H1 (cell line): Measurements from ENCODE around the gene PLXDC2. TPM values are rescaled to one million over a fixed set of nuclear protein-coding genes. Genes with fewer than 3 reads are reported as not detected.

Source experiments
- HDAC2 ChIP-seq, 2 experiments: fragments of 300-600 bp in 1 of 2; sonication (generic) in 1 of 2; IDR thresholded peaks; 2 replicates each; pipeline ENCODE4 v1.6.1; 2011 to 2012; ENCODE audit warnings: low read depth in 2 of 2, low read length in 2 of 2, mild to moderate bottlenecking in 2 of 2, moderate library complexity in 2 of 2, borderline replicate concordance in 1 of 2, inconsistent platforms in 1 of 2
- PHF8 ChIP-seq: fragments of 200-600 bp; sonication (generic); conservative IDR thresholded peaks from 2 replicates; pipeline ENCODE4 v1.7.1; 2012; ENCODE audit warnings: low read depth, mild to moderate bottlenecking, inconsistent platforms, low read length, moderate library complexity
- POLR2A ChIP-seq, 2 experiments: IDR thresholded peaks; 1 replicate in 1 of 2; 2 replicates in 1 of 2; pipeline ENCODE4 v1.6.1; 2011; ENCODE audit warnings: low read depth in 2 of 2, low read length in 2 of 2, mild to moderate bottlenecking in 2 of 2; ENCODE audit errors: control extremely low read depth in 1 of 2
- POU5F1 ChIP-seq: IDR thresholded peaks from 2 replicates; pipeline ENCODE4 v1.6.1; 2011; ENCODE audit warnings: low read depth, mild to moderate bottlenecking, low read length, moderate library complexity
- RBBP5 ChIP-seq: IDR thresholded peaks from 2 replicates; pipeline ENCODE4 v1.7.1; 2012; ENCODE audit warnings: low read depth, mild to moderate bottlenecking, inconsistent platforms, low read length, moderate library complexity, borderline replicate concordance
- SAP30 ChIP-seq: fragments of 300-600 bp; sonication (generic); IDR thresholded peaks from 2 replicates; pipeline ENCODE4 v1.7.1; 2012; ENCODE audit warnings: low read length, moderate library complexity, mild to moderate bottlenecking, inconsistent platforms; ENCODE audit not compliant: insufficient read depth, insufficient replicate concordance
- TEAD4 ChIP-seq: IDR thresholded peaks from 2 replicates; pipeline ENCODE4 v1.6.1; 2012; ENCODE audit warnings: low read depth, low read length, inconsistent platforms, mixed read lengths
- polyA plus RNA-seq, 7 experiments: library from polyadenylated mRNA; depleted of rRNA in 3 of 7; stranded (reverse) in 5 of 7; unstranded in 2 of 7; fragments of >200 nt in 5 of 7; fragments of 200-250 nt in 2 of 7; gene quantifications; 1 replicate in 5 of 7; 2 replicates in 1 of 7; 4 replicates in 1 of 7; pipeline versions ENCODE4 v1.2.1 to v1.2.3, GENCODE V29; 2011 to 2013; ENCODE audit warnings: missing spikeins in 2 of 7, mixed read lengths in 2 of 7
- total RNA-seq: library from RNA; stranded (reverse); fragmentation: NEBNext Ultra II Directional; extraction: Animal tissue kit (Norgen Biotek cat#: 25700); gene quantifications from 2 replicates; pipeline ENCODE4 v1.2.1, GENCODE V29; 2021
- TF ChIP-seq, protein P1 (sequence below): fragments of 300-600 bp; sonication (generic); IDR thresholded peaks from 2 replicates; pipeline ENCODE4 v1.7.1; 2012; ENCODE audit warnings: low read length, moderate library complexity, mild to moderate bottlenecking, inconsistent platforms; ENCODE audit not compliant: insufficient replicate concordance

PLXDC2 gene
- total and polyA plus RNA-seq, 2 of the 8 experiments (the other 6 are each of a cell fraction or from before 2014, with no cell fraction given), result 23.0 to 40.5 TPM

DNA sequence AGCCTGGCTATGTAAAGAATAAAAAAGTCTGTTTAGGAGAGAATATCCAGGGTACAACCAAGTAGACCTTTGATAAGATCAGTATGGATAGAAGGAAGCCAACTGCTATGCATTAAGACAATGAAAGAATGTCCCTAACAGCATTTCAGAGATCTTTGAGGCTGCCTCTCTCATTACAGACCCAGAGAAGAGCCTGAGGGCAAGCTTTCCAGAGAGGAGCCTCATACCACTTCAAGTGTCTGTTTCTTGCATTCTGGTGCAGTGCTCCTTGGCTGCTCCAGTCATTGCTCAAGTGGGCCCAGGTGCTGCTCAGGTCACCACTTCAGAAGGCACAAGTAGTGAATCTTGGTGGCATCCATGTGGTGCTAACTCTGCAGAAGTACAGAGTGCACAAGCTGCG, 514.0 kb downstream of the PLXDC2 start (continued):
- TF ChIP-seq, protein P1, sequence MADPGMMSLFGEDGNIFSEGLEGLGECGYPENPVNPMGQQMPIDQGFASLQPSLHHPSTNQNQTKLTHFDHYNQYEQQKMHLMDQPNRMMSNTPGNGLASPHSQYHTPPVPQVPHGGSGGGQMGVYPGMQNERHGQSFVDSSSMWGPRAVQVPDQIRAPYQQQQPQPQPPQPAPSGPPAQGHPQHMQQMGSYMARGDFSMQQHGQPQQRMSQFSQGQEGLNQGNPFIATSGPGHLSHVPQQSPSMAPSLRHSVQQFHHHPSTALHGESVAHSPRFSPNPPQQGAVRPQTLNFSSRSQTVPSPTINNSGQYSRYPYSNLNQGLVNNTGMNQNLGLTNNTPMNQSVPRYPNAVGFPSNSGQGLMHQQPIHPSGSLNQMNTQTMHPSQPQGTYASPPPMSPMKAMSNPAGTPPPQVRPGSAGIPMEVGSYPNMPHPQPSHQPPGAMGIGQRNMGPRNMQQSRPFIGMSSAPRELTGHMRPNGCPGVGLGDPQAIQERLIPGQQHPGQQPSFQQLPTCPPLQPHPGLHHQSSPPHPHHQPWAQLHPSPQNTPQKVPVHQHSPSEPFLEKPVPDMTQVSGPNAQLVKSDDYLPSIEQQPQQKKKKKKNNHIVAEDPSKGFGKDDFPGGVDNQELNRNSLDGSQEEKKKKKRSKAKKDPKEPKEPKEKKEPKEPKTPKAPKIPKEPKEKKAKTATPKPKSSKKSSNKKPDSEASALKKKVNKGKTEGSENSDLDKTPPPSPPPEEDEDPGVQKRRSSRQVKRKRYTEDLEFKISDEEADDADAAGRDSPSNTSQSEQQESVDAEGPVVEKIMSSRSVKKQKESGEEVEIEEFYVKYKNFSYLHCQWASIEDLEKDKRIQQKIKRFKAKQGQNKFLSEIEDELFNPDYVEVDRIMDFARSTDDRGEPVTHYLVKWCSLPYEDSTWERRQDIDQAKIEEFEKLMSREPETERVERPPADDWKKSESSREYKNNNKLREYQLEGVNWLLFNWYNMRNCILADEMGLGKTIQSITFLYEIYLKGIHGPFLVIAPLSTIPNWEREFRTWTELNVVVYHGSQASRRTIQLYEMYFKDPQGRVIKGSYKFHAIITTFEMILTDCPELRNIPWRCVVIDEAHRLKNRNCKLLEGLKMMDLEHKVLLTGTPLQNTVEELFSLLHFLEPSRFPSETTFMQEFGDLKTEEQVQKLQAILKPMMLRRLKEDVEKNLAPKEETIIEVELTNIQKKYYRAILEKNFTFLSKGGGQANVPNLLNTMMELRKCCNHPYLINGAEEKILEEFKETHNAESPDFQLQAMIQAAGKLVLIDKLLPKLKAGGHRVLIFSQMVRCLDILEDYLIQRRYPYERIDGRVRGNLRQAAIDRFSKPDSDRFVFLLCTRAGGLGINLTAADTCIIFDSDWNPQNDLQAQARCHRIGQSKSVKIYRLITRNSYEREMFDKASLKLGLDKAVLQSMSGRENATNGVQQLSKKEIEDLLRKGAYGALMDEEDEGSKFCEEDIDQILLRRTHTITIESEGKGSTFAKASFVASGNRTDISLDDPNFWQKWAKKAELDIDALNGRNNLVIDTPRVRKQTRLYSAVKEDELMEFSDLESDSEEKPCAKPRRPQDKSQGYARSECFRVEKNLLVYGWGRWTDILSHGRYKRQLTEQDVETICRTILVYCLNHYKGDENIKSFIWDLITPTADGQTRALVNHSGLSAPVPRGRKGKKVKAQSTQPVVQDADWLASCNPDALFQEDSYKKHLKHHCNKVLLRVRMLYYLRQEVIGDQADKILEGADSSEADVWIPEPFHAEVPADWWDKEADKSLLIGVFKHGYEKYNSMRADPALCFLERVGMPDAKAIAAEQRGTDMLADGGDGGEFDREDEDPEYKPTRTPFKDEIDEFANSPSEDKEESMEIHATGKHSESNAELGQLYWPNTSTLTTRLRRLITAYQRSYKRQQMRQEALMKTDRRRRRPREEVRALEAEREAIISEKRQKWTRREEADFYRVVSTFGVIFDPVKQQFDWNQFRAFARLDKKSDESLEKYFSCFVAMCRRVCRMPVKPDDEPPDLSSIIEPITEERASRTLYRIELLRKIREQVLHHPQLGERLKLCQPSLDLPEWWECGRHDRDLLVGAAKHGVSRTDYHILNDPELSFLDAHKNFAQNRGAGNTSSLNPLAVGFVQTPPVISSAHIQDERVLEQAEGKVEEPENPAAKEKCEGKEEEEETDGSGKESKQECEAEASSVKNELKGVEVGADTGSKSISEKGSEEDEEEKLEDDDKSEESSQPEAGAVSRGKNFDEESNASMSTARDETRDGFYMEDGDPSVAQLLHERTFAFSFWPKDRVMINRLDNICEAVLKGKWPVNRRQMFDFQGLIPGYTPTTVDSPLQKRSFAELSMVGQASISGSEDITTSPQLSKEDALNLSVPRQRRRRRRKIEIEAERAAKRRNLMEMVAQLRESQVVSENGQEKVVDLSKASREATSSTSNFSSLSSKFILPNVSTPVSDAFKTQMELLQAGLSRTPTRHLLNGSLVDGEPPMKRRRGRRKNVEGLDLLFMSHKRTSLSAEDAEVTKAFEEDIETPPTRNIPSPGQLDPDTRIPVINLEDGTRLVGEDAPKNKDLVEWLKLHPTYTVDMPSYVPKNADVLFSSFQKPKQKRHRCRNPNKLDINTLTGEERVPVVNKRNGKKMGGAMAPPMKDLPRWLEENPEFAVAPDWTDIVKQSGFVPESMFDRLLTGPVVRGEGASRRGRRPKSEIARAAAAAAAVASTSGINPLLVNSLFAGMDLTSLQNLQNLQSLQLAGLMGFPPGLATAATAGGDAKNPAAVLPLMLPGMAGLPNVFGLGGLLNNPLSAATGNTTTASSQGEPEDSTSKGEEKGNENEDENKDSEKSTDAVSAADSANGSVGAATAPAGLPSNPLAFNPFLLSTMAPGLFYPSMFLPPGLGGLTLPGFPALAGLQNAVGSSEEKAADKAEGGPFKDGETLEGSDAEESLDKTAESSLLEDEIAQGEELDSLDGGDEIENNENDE, result no peak
- TF ChIP-seq RBBP5 (no peak), POLR2A (IDR thresholded peaks at IDR 0.05; ENCODE audit: control extremely low read depth in 1 of 2, low read depth in 2 of 2, low read length in 2 of 2) (no peak), PHF8 (no peak), HDAC2 (IDR thresholded peaks at IDR 0.05; ENCODE audit: borderline replicate concordance in 1 of 2, low read depth in 2 of 2, low read length in 2 of 2) (no peak), TEAD4 (no peak), SAP30 (no peak), POU5F1 (no peak)
